ENCODE data around the gene TMEM63A.

DNA sequence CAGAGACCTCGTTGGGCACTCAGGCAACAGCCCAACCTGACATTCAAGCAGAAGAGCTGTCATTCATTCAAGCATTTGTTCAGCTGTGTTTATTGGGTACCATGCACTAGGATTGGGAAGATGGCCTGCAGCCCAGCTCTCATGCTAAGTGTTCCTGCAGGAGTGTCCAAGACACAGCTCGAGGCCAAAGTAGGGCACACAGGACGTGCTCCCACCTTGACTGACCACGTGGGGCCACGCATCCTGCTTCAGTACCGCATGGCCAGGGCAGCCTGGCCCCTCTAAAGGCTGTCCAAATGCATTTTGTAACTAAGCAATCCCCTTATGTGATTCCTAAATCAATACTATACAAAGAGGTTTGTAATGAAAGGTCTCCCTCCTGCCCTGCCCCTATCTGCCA, 32.2 kb upstream of the TMEM63A start:
- TF ChIP-seq, protein P1, sequence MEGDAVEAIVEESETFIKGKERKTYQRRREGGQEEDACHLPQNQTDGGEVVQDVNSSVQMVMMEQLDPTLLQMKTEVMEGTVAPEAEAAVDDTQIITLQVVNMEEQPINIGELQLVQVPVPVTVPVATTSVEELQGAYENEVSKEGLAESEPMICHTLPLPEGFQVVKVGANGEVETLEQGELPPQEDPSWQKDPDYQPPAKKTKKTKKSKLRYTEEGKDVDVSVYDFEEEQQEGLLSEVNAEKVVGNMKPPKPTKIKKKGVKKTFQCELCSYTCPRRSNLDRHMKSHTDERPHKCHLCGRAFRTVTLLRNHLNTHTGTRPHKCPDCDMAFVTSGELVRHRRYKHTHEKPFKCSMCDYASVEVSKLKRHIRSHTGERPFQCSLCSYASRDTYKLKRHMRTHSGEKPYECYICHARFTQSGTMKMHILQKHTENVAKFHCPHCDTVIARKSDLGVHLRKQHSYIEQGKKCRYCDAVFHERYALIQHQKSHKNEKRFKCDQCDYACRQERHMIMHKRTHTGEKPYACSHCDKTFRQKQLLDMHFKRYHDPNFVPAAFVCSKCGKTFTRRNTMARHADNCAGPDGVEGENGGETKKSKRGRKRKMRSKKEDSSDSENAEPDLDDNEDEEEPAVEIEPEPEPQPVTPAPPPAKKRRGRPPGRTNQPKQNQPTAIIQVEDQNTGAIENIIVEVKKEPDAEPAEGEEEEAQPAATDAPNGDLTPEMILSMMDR (IDR thresholded peaks at IDR 0.05; ENCODE audit: low read depth, low read length, poor library complexity, severe bottlenecking), result no peak
- TF ChIP-seq EZH2phosphoT487 (IDR thresholded peaks at IDR 0.05; ENCODE audit: borderline replicate concordance, low read length), result no peak

All from DOHH2 (cell line).